T47D (cell line): ENCODE measurements around the gene YY1.

Source experiments
- DNase-seq, 2 experiments: peaks; one replicate each; pipeline versions ENCODE4 v3.0.0 to v3.0.0-alpha.2; 2011 to 2012; ENCODE audit warnings: low read depth in 1 of 2, low spot score in 1 of 2
- JUND ChIP-seq: IDR thresholded peaks from 2 replicates; pipeline ENCODE4 v1.6.1; 2012; ENCODE audit warnings: low read depth
- in situ Hi-C: cut with HindIII; loops from 2 replicates; pipeline ENCODE4 v1.10.0; 2016; ENCODE audit warnings: low sequenced_read_pairs, low pct_unique_long_range_greater_than_20kb

YY1 gene

DNA sequence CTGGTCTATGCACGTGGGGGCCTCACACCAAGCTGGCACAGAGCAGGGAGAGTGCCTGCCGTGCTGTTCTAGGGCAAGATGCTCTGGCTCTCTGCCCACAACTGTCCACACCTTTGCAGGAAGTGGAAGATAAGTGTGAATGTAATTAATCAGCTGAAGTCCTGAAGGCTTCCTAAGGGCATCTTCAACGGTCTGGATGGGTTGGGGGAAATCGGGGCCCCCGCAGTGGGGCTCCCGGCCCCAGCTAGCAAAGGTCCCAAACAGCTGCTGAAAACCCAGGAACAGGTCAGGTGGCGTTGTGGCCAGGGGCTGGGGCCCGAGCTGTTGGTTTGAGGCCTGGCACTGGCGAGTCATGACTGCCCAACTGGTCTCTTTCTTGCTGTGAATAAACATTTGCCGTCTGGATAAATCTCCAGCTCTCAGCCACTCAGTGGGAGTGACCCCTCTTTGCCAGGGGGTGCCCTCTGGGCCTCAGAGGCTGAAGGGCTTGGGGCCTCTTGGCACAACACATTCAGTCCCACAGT is 74.0 kb downstream of the YY1 start:
- in situ Hi-C loops: no loop called here
- DNase-seq: no peak

DNA sequence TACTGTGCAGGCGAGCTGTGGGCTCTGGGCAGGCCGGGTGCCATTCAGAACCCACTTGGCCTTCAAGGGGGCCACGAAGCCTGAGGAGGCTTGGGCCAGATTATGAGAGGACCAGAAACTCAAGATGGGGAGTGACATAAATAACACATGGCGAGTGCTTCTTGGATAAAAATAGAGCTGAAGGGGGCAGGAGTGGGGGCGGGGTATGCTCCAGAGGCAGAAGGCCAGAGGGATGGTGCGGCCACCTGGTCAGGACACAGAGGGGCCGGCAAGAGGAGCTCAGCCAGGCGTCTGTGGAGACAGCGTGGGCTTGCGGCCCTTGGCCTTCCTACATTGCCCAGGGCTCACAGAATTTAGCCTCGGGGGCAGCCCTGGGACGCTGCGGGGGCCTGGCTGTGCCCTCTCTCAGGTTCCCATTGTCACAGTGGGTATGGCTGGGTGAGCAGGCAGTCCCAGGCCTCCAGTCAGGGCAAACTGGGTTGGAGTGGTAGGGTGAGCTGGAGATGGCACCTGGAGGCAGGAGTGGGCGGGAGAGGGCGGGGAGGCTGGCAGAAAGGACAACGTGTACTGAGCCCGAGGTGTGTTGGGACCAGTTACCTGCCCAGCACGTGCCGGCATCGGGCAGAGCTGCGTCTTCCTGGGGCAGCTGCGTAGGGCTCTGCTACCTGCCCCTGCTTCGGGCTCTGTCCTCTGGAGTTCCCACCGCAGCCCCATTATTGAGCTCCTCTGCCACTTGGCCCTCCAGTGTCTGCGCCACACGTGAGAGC is 74.7 kb downstream of the YY1 start:
- in situ Hi-C loops: no loop called here
- no peak for TF ChIP-seq JUND

More for the DNA sequence above, 74.0 kb downstream of the YY1 start:
- TF ChIP-seq JUND: no peak

DNA sequence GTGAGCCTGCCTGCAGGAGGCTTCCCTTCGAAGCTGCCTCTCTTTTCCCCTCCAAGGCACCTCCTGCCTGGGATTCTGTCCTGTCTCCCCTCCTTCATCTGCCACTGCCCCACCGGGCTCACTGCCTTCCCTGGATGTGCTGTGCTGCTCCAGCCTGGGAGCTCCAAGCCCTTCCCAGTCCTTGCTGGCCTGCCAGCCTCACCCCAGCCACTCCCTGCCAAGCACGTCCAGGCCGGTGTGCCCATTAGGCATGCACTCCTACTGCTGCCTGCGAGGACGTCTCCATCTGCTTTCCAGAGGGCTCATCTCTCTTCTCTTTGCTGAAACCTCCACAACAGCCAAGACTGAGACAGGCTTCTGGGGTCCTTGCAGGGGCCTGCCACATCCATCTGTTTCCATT is 75.8 kb downstream of the YY1 start:
- no peak for TF ChIP-seq JUND
- no peak for DNase-seq
- in situ Hi-C loops: no loop called here

More for the DNA sequence above, 74.7 kb downstream of the YY1 start:
- DNase-seq: peak in 1 of 2 experiments; percentile 18

DNA sequence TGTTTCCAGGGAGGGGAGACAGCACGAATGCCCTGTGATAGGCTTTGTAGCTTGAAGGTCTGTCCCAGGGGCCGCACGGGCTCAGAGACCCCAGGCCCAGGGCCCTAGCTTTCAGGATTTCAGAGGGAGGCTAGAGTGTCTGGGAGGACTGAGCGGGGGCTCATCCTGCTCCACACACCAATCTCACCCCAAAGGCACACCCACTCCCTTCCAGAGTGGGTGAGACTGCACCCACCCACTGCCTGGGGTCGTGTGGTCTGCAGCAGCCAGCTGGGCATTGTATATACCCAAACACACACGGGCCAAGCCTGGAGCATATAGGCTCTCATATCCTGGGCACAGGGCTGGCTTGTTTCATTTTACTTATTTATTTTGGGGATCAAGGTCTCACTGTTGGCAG is 78.4 kb downstream of the YY1 start:
- DNase-seq: no peak
- no peak for TF ChIP-seq JUND
- in situ Hi-C loops: no loop called here

DNA sequence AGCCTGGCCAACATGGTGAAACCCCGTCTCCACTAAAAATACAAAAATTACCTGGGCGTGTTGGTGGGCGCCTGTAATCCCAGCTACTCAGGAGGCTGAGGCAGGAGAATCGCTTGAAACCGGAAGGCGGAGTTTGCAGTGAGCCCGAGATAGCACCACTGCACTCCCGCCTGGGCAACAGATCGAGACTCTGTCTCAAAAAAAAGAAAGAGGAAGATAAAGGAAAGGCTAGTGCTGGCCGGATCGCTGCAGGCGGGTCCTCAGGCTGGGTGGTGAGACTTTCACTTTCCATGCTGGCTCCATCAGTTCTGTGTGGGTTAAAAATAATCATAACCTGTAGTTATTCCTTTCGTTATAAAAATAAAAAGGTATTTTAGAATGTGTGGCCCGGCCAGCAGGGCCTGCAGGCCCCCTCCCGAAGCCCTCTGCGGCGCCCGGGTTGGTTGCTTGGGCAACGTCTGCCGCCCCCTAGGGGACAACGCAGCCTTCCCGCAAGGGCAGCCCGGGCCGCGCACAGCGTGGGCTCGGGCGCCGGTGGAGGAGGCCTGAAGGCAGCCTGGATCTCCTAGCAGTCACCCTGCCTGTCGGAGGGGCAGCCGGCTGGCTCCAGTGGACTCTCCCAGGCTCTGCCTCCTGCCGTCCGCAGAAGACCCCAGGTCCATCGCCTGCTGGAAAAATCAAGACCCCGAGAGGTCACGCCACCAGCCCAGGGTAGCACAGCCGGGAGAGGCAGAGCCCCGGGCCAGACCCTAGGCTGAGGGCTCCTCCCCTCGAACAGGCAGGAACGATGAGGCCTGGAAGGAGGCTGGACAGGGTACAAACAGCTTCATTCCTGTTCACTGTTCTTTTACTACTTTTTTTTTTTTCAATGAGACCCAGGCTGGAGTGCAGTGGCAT is 79.2 kb downstream of the YY1 start:
- in situ Hi-C loops: no loop called here
- peak; percentile 64 to 81 for DNase-seq
- TF ChIP-seq JUND: no peak

DNA sequence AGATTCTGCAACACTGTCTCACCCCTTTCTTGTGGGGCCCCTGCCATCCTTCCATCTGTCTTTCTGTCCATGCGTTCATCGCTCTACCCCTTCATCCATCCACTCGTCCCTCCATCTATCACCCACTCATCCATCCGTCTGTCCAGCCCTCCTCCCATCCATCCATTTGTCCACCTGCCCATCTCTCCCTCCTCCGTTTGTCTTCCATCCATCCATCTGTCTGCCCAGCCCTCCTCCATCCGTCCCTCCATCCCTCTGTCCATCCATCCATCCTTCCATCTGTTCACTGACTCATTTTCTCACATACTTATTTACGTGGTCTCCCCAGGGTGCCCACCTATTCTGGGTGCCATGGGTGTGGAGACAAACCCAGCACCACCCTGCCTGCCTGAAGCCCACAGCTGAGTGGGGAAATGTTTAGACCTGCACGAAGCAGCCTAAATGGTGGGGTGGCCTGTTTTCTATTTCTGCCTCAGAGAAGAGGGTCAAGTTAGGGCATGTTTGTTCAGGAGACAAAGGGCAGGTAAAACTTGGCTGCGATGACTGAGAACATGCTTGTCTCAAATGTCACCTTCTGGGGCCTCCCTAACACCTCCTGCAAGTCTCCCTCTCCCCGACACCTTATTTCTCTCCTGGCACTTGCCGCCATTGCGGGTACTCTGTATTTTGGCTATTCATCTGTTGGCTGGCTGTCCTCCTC is 81.4 kb downstream of the YY1 start:
- DNase-seq: no peak
- TF ChIP-seq JUND: no peak
- in situ Hi-C loops: no loop called here

DNA sequence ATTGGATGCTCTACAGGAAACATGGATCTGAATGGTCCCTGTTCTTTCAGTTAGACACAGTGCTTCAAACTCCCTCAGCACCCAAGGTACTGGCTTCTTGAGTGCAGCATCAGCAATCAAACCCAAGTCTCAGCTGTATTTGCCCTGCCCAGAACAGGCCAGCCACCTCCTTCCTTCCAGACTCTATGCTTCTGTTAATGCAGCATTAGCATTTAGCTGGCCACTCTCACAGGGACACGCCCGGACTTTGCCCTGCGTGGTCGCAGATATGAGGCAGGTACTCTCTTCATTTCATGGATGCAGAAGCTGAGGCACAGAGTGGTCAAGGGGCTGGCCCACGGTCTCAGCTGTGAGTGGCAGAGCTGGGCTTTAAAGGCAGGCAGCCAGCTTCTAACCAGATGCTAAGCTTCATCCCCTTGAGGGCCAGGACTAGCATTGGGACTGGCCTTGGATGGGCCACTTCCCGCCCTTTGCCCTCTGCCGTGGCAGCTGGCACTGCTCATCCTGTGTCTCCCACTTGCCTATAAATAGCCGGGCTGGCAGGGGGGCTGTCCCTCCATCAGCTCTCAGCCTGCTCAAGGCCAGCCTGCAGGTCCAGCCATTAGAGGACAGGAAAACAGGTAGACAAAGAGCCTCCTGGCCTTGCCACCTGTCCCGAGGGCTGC is 82.7 kb downstream of the YY1 start:
- no peak for TF ChIP-seq JUND
- in situ Hi-C loops: no loop called here
- DNase-seq: no peak

DNA sequence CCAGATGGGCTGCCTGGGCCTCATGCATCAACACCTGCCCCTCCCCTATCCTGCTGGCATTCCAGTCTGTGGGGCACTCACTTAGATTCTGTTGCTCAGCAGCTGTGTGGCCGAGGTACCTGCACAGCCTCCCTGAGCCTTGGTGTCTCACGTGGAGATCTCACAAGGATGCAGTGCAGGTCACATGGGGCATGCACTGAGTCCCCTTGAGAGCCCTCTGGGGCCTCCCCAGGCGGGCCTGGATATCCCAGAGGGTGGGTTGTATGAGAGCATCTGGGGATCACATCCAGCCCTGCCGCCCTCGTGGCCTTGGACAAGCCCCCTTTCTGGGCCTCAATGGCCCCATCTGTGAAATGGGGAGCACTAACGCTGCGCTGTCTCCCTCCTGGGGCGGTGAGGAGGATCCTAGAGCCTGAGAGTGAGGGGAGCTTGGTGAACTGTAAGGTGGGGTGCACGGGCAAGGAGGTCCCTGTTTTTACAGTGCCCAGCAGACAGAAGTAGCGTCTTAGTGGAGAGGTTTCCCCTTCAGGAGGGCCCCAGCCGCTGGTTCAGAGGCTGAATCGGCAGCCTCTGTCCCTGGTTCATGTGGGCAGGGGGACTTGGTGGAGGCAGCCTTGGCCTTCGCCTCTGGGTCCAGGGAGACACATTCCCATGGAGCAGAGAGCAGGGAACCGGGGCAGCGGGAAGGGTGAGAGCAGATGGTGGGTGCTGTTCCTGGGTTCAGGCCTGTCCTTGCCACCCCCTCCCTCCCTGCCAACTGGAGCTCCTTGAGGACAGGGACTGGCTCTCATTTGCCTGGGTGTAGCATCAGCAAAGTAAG is 83.4 kb downstream of the YY1 start:
- no peak for TF ChIP-seq JUND
- in situ Hi-C loops: no loop called here
- DNase-seq: no peak

DNA sequence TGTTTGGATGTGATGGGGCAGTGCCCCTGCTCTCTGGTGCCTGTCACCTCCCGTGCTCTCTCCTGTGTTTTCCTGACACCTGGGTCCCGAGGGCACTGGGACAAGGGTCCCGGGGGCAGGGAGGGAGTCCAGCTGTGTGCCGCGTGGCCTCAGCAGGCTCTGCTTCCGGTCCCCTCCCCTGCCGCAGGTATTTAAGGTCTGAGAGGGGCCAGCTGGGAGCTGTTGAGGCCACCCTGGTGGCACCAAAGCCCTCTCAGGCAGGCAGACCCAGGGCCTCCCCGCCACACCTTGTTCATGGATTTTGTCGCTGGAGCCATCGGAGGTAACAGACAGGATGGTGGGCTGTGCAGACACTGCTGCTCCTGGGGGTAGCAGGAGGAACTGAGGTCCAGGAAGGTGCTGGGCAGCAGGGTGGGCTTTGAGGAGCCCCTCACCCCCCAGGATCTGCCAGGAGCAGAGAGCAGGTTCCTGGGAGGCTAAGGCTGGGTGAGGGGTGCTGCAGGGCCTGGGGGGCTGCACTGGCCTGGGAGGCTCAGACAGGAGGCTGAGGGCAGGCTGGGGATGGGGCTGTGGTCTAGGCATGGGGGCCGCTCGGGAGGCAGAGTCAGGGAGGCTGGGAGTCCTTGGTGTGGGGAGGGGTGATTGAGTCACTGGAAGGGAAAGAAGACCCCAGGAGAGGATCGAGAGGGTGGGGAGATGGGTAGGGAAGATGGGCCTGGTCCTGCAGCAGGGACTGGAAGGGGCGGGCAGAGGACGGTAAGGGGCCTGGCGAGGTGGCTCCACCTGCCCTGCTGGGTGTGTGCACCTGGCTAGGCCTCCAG is 84.4 kb downstream of the YY1 start, which contains the start of gene SLC25A47:
Gene SLC25A47, plus strand, starts transcription at position 219 of the 821 bp plus-strand sequence. Its CDS starts 76 bp downstream, at position 295.
- TF ChIP-seq JUND: no peak
- DNase-seq: no peak
- in situ Hi-C loops: no loop called here

DNA sequence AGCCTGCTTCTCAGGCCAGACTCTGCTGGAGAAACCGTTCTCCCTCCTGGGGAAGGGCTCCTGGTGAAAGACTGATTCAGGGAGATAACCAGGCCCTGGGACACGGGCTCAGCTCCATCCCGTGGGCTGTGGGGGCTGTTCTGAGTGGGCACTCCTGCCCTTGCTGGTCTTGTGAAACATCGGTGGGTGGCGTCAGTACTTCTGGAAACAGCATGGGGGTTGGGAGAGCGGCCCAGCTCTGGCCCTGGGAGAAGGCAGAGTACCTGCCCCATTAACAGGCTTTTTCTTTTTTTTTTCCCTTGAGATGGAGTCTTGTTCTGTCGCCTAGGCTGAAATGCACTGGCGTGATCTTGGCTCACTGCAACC is 85.0 kb downstream of the YY1 start:
- TF ChIP-seq JUND: no peak
- in situ Hi-C loops: no loop called here
- DNase-seq: no peak
